GM12878 (cell line): ENCODE results near the gene DGKI. TPM values are rescaled to one million over a fixed set of nuclear protein-coding genes. Genes with fewer than 3 reads are reported as not detected.

Experiments
- CHD2 ChIP-seq: IDR thresholded peaks from 2 replicates; pipeline ENCODE4 v1.6.1; 2011; ENCODE audit warnings: low read depth, low read length, improper control_type of control experiment, borderline replicate concordance
- GATAD2B ChIP-seq: fragments of 450-650 bp; conservative IDR thresholded peaks from 2 replicates; pipeline ENCODE4 v1.6.1; 2017; ENCODE audit warnings: low read depth, mild to moderate bottlenecking, moderate library complexity
- LARP7 ChIP-seq: fragments of 450-650 bp; IDR thresholded peaks from 2 replicates; pipeline ENCODE4 v1.6.1; 2017; ENCODE audit warnings: mild to moderate bottlenecking
- MTA3 ChIP-seq: IDR thresholded peaks from 2 replicates; pipeline ENCODE4 v1.6.1; 2012; ENCODE audit warnings: low read length, inconsistent platforms, borderline replicate concordance
- SMAD5 ChIP-seq: IDR thresholded peaks from 2 replicates; pipeline ENCODE4 v1.6.1; 2016; ENCODE audit warnings: antibody characterized with exemption, low read depth
- polyA plus RNA-seq, 11 experiments: library from polyadenylated mRNA; depleted of rRNA in 4 of 11; unstranded in 6 of 11; stranded (reverse) in 5 of 11; fragments of >200 nt; fragmentation: Nextera tagmentation in 4 of 11; fragmentation: Illumina TruSeq in 1 of 11; extraction: Ambion mirVana in 4 of 11; extraction: Trizol in 1 of 11; gene quantifications; 1 replicate in 1 of 11; 2 replicates in 10 of 11; pipeline versions ENCODE4 v1.2.1 to v1.2.3, GENCODE V29; 2011 to 2016; ENCODE audit warnings: inconsistent platforms in 2 of 11, missing spikeins in 2 of 11, low read depth in 1 of 11
- total RNA-seq, 4 experiments: library from RNA; depleted of rRNA in 3 of 4; stranded (reverse); fragments of >200 nt in 3 of 4; fragmentation: Illumina TruSeq in 1 of 4; extraction: Trizol in 1 of 4; gene quantifications; 2 replicates each; pipeline versions ENCODE4 v1.2.1 to v1.2.3, GENCODE V29; 2013 to 2021
- TF ChIP-seq, protein P1 (sequence below): IDR thresholded peaks from 2 replicates; pipeline ENCODE4 v1.6.1; 2012; ENCODE audit warnings: mild to moderate bottlenecking, low read depth, low read length
- TF ChIP-seq, protein P2 (sequence below): fragments of 450-650 bp; IDR thresholded peaks from 2 replicates; pipeline ENCODE4 v1.6.1; 2017; ENCODE audit warnings: mild to moderate bottlenecking, low read depth, inconsistent platforms; ENCODE audit not compliant: poor library complexity, severe bottlenecking
- TF ChIP-seq, protein P3 (sequence below): fragments of 450-650 bp; IDR thresholded peaks from 2 replicates; pipeline ENCODE4 v1.6.1; 2018; ENCODE audit warnings: borderline replicate concordance, mild to moderate bottlenecking; ENCODE audit not compliant: partially characterized antibody
- TF ChIP-seq, protein P4 (sequence below): IDR thresholded peaks from 2 replicates; pipeline ENCODE4 v1.6.1; 2012; ENCODE audit warnings: improper control_type of control experiment, low read depth, low read length; ENCODE audit not compliant: insufficient replicate concordance

DGKI gene
- total and polyA plus RNA-seq, 10 of the 15 experiments (the other 5 are each of a cell fraction or from before 2014, with no cell fraction given) = 10.4 to 37.1 (median 22.1) TPM

DNA sequence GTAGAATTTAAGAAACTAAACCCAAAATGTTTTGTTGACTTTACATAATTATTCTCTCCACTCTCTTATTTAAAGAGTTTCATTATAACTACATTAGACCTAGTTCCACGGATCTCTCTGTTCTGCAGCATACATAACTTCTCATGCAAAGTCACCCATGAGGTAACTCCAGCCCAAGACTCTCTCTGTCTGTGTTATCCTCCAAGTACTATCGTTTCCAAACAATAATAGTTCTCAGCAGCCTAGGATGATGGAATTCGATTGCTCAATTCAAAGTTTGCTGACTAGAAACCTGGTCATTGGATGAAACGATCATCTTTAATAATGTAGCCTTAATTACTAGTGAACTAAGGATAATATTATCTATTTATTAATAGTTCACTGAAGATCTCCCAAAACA lies 300.1 kb downstream of the DGKI start (continued):
- TF ChIP-seq, protein P1, sequence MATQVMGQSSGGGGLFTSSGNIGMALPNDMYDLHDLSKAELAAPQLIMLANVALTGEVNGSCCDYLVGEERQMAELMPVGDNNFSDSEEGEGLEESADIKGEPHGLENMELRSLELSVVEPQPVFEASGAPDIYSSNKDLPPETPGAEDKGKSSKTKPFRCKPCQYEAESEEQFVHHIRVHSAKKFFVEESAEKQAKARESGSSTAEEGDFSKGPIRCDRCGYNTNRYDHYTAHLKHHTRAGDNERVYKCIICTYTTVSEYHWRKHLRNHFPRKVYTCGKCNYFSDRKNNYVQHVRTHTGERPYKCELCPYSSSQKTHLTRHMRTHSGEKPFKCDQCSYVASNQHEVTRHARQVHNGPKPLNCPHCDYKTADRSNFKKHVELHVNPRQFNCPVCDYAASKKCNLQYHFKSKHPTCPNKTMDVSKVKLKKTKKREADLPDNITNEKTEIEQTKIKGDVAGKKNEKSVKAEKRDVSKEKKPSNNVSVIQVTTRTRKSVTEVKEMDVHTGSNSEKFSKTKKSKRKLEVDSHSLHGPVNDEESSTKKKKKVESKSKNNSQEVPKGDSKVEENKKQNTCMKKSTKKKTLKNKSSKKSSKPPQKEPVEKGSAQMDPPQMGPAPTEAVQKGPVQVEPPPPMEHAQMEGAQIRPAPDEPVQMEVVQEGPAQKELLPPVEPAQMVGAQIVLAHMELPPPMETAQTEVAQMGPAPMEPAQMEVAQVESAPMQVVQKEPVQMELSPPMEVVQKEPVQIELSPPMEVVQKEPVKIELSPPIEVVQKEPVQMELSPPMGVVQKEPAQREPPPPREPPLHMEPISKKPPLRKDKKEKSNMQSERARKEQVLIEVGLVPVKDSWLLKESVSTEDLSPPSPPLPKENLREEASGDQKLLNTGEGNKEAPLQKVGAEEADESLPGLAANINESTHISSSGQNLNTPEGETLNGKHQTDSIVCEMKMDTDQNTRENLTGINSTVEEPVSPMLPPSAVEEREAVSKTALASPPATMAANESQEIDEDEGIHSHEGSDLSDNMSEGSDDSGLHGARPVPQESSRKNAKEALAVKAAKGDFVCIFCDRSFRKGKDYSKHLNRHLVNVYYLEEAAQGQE = no peak
- TF ChIP-seq SMAD5 (no peak), GATAD2B (no peak), LARP7 (no peak), MTA3 (no peak), CHD2 (no peak)
- TF ChIP-seq, protein P2, sequence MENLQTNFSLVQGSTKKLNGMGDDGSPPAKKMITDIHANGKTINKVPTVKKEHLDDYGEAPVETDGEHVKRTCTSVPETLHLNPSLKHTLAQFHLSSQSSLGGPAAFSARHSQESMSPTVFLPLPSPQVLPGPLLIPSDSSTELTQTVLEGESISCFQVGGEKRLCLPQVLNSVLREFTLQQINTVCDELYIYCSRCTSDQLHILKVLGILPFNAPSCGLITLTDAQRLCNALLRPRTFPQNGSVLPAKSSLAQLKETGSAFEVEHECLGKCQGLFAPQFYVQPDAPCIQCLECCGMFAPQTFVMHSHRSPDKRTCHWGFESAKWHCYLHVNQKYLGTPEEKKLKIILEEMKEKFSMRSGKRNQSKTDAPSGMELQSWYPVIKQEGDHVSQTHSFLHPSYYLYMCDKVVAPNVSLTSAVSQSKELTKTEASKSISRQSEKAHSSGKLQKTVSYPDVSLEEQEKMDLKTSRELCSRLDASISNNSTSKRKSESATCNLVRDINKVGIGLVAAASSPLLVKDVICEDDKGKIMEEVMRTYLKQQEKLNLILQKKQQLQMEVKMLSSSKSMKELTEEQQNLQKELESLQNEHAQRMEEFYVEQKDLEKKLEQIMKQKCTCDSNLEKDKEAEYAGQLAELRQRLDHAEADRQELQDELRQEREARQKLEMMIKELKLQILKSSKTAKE = no peak
- TF ChIP-seq, protein P3, sequence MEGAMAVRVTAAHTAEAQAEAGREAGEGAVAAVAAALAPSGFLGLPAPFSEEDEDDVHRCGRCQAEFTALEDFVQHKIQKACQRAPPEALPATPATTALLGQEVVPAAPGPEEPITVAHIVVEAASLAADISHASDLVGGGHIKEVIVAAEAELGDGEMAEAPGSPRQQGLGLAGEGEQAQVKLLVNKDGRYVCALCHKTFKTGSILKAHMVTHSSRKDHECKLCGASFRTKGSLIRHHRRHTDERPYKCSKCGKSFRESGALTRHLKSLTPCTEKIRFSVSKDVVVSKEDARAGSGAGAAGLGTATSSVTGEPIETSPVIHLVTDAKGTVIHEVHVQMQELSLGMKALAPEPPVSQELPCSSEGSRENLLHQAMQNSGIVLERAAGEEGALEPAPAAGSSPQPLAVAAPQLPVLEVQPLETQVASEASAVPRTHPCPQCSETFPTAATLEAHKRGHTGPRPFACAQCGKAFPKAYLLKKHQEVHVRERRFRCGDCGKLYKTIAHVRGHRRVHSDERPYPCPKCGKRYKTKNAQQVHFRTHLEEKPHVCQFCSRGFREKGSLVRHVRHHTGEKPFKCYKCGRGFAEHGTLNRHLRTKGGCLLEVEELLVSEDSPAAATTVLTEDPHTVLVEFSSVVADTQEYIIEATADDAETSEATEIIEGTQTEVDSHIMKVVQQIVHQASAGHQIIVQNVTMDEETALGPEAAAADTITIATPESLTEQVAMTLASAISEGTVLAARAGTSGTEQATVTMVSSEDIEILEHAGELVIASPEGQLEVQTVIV = no peak
- TF ChIP-seq, protein P4, sequence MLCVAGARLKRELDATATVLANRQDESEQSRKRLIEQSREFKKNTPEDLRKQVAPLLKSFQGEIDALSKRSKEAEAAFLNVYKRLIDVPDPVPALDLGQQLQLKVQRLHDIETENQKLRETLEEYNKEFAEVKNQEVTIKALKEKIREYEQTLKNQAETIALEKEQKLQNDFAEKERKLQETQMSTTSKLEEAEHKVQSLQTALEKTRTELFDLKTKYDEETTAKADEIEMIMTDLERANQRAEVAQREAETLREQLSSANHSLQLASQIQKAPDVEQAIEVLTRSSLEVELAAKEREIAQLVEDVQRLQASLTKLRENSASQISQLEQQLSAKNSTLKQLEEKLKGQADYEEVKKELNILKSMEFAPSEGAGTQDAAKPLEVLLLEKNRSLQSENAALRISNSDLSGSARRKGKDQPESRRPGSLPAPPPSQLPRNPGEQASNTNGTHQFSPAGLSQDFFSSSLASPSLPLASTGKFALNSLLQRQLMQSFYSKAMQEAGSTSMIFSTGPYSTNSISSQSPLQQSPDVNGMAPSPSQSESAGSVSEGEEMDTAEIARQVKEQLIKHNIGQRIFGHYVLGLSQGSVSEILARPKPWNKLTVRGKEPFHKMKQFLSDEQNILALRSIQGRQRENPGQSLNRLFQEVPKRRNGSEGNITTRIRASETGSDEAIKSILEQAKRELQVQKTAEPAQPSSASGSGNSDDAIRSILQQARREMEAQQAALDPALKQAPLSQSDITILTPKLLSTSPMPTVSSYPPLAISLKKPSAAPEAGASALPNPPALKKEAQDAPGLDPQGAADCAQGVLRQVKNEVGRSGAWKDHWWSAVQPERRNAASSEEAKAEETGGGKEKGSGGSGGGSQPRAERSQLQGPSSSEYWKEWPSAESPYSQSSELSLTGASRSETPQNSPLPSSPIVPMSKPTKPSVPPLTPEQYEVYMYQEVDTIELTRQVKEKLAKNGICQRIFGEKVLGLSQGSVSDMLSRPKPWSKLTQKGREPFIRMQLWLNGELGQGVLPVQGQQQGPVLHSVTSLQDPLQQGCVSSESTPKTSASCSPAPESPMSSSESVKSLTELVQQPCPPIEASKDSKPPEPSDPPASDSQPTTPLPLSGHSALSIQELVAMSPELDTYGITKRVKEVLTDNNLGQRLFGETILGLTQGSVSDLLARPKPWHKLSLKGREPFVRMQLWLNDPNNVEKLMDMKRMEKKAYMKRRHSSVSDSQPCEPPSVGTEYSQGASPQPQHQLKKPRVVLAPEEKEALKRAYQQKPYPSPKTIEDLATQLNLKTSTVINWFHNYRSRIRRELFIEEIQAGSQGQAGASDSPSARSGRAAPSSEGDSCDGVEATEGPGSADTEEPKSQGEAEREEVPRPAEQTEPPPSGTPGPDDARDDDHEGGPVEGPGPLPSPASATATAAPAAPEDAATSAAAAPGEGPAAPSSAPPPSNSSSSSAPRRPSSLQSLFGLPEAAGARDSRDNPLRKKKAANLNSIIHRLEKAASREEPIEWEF = no peak
- TF ChIP-seq, all 136 proteins: peak for 0
